H1 (cell line): ENCODE measurements around the gene ZACN.

ENCODE experiments used
- EP300 ChIP-seq, 2 experiments: IDR thresholded peaks; 1 replicate in 1 of 2; 2 replicates in 1 of 2; pipeline ENCODE4 v1.6.1; 2011 to 2012; ENCODE audit warnings: low read depth in 2 of 2, low read length in 2 of 2, mild to moderate bottlenecking in 2 of 2, borderline replicate concordance in 1 of 2, inconsistent platforms in 1 of 2, moderate library complexity in 1 of 2
- EZH2 ChIP-seq: fragments of 200-600 bp; sonication (generic); IDR thresholded peaks from 2 replicates; pipeline ENCODE4 v1.7.1; 2012; ENCODE audit warnings: low read depth, mild to moderate bottlenecking, moderate library complexity, low read length, inconsistent platforms; ENCODE audit not compliant: severe bottlenecking
- FOSL1 ChIP-seq: IDR thresholded peaks from 2 replicates; pipeline ENCODE4 v1.6.1; 2011; ENCODE audit warnings: mild to moderate bottlenecking, low read depth, low read length, moderate library complexity; ENCODE audit not compliant: insufficient read depth
- HDAC2 ChIP-seq, 2 experiments: fragments of 300-600 bp in 1 of 2; sonication (generic) in 1 of 2; IDR thresholded peaks; 2 replicates each; pipeline ENCODE4 v1.6.1; 2011 to 2012; ENCODE audit warnings: low read depth in 2 of 2, low read length in 2 of 2, mild to moderate bottlenecking in 2 of 2, moderate library complexity in 2 of 2, borderline replicate concordance in 1 of 2, inconsistent platforms in 1 of 2
- MAFK ChIP-seq: IDR thresholded peaks from 2 replicates; pipeline ENCODE4 v1.6.1; 2012; ENCODE audit warnings: low read depth, mild to moderate bottlenecking, improper control_type of control experiment, low read length
- POLR2A ChIP-seq, 2 experiments: IDR thresholded peaks; 1 replicate in 1 of 2; 2 replicates in 1 of 2; pipeline ENCODE4 v1.6.1; 2011; ENCODE audit warnings: low read depth in 2 of 2, low read length in 2 of 2, mild to moderate bottlenecking in 2 of 2; ENCODE audit errors: control extremely low read depth in 1 of 2
- POLR2AphosphoS5 ChIP-seq: IDR thresholded peaks from 2 replicates; pipeline ENCODE4 v1.6.1; 2011; ENCODE audit warnings: low read depth, low read length
- RFX5 ChIP-seq: IDR thresholded peaks from 2 replicates; pipeline ENCODE4 v1.6.1; 2011; ENCODE audit warnings: low read depth, low read length, improper control_type of control experiment, borderline replicate concordance
- SP1 ChIP-seq: IDR thresholded peaks from 2 replicates; pipeline ENCODE4 v1.6.1; 2011; ENCODE audit warnings: low read depth, low read length
- TAF1 ChIP-seq: IDR thresholded peaks from 2 replicates; pipeline ENCODE4 v1.6.1; 2011; ENCODE audit warnings: mild to moderate bottlenecking, low read depth, low read length
- TBP ChIP-seq: IDR thresholded peaks from 2 replicates; pipeline ENCODE4 v1.6.1; 2011; ENCODE audit warnings: low read depth, low read length, improper control_type of control experiment
- TF ChIP-seq, protein P1 (sequence below): IDR thresholded peaks from 2 replicates; pipeline ENCODE4 v1.6.1; 2012; ENCODE audit warnings: inconsistent platforms
- TF ChIP-seq, protein P2 (sequence below), 3 experiments: IDR thresholded peaks; 1 replicate in 2 of 3; 2 replicates in 1 of 3; pipeline versions ENCODE4 v1.5.1 to v1.6.1; 2011; ENCODE audit warnings: low read length in 3 of 3, mild to moderate bottlenecking in 3 of 3, inconsistent platforms in 2 of 3, low read depth in 1 of 3, moderate library complexity in 1 of 3; ENCODE audit not compliant: insufficient read depth in 1 of 3; ENCODE audit errors: control extremely low read depth in 1 of 3

DNA sequence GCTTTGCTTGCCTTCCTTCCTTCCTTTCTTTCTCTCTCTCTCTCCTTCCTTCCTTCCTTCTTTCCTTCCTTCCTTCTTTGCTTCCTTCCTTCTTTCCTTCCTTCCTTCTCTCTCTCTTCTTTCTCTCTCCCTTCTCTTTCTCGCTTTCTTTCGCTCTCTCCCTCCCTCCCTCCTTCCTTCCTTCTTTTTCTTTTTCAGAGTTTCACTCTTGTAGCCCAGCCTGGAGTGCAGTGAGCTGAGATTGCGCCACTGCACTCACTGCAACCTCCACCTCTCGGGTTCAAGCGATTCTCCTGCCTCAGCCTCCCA, 44.2 kb downstream of the ZACN start:
- TF ChIP-seq RFX5 (no peak), POLR2A (IDR thresholded peaks at IDR 0.05; ENCODE audit: control extremely low read depth in 1 of 2, low read depth in 2 of 2, low read length in 2 of 2) (no peak), POLR2AphosphoS5 (no peak), EZH2 (no peak), EP300 (IDR thresholded peaks at IDR 0.05; ENCODE audit: borderline replicate concordance in 1 of 2, low read depth in 2 of 2, low read length in 2 of 2) (no peak), SP1 (no peak), FOSL1 (no peak), HDAC2 (IDR thresholded peaks at IDR 0.05; ENCODE audit: borderline replicate concordance in 1 of 2, low read depth in 2 of 2, low read length in 2 of 2) (no peak), TAF1 (no peak), TBP (no peak), MAFK (no peak)
- TF ChIP-seq, protein P1, sequence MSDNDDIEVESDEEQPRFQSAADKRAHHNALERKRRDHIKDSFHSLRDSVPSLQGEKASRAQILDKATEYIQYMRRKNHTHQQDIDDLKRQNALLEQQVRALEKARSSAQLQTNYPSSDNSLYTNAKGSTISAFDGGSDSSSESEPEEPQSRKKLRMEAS, result no peak
- TF ChIP-seq, protein P2, sequence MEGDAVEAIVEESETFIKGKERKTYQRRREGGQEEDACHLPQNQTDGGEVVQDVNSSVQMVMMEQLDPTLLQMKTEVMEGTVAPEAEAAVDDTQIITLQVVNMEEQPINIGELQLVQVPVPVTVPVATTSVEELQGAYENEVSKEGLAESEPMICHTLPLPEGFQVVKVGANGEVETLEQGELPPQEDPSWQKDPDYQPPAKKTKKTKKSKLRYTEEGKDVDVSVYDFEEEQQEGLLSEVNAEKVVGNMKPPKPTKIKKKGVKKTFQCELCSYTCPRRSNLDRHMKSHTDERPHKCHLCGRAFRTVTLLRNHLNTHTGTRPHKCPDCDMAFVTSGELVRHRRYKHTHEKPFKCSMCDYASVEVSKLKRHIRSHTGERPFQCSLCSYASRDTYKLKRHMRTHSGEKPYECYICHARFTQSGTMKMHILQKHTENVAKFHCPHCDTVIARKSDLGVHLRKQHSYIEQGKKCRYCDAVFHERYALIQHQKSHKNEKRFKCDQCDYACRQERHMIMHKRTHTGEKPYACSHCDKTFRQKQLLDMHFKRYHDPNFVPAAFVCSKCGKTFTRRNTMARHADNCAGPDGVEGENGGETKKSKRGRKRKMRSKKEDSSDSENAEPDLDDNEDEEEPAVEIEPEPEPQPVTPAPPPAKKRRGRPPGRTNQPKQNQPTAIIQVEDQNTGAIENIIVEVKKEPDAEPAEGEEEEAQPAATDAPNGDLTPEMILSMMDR (IDR thresholded peaks at IDR 0.05; ENCODE audit: control extremely low read depth in 1 of 3, insufficient read depth in 1 of 3, low read depth in 1 of 3, low read length in 3 of 3), result no peak
